SK-MEL-5 (cell line): ENCODE measurements around the gene MUC20. TPM values are rescaled to one million over a fixed set of nuclear protein-coding genes. Genes with fewer than 3 reads are reported as not detected.
"Not testable (repeated sequence)": the region's sequence is repeated elsewhere in the genome, so short reads cannot be mapped to it uniquely, and the experiment has no call there.

Experiments
- DNase-seq: peaks from one replicate; pipeline ENCODE4 v3.0.0-alpha.2; 2016; ENCODE audit warnings: low read depth, low spot score
- in situ Hi-C: cut with HindIII; loops from 2 replicates; pipeline ENCODE4 v1.10.0; 2016; ENCODE audit warnings: low sequenced_read_pairs, high pct_unique_total_duplicates, low pct_unique_long_range_greater_than_20kb
- polyA plus RNA-seq, 2 experiments: library from polyadenylated mRNA; depleted of rRNA; stranded (reverse); fragments of >200 nt; gene quantifications; 2 replicates each; pipeline ENCODE4 v1.2.3, GENCODE V29; 2015
- total RNA-seq: library from RNA; depleted of rRNA; stranded (reverse); fragments of >200 nt; shearing (Covaris generic); gene quantifications from 2 replicates; pipeline ENCODE4 v1.2.3, GENCODE V29; 2014; rRNA removed

The MUC20 gene, protein sequence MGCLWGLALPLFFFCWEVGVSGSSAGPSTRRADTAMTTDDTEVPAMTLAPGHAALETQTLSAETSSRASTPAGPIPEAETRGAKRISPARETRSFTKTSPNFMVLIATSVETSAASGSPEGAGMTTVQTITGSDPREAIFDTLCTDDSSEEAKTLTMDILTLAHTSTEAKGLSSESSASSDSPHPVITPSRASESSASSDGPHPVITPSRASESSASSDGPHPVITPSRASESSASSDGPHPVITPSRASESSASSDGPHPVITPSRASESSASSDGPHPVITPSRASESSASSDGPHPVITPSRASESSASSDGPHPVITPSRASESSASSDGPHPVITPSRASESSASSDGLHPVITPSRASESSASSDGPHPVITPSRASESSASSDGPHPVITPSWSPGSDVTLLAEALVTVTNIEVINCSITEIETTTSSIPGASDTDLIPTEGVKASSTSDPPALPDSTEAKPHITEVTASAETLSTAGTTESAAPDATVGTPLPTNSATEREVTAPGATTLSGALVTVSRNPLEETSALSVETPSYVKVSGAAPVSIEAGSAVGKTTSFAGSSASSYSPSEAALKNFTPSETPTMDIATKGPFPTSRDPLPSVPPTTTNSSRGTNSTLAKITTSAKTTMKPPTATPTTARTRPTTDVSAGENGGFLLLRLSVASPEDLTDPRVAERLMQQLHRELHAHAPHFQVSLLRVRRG
- total RNA-seq, result not detected in 2 replicates
- polyA plus RNA-seq (2015; cell fraction: cytosol; rRNA removed), result 0.11 and 0.44 TPM in 2 replicates
- 0.53 and 1.3 TPM in 2 replicates for polyA plus RNA-seq (2015; cell fraction: nucleus; rRNA removed)

DNA sequence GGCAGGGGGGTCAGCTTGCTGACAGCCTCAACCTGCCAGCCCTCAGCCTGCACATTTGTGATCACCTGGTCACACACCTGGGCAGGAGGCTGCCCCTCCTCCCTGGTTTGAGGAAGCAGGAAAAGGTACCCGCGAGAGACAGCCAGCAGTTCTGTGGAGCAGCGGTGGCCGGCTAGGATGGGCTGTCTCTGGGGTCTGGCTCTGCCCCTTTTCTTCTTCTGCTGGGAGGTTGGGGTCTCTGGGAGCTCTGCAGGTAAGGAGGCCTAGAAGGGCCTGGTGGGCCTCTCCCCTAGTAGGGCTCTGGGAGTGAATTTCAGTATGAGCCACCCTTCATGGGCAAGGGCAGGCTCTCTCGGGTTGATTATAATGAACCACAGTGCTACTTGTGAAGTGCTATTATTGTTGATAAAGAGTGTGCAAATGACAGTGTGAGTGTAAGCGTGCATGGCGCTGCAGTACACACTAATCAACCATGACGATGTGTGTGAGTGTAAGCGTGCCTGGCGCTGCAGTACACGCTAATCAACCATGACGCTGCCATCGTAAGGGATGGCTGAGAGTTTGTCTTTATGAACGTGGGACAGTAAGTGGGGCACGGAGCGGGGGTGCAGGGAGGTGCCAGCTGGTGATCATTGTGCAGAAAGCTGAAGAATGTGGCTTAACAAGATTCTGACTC lies at the start of gene MUC20:
Gene MUC20 (plus strand): TSS at position 148 of the 676 bp plus-strand sequence. CDS start 30 bp downstream, at position 178.
- DNase-seq, result not testable (repeated sequence)

DNA sequence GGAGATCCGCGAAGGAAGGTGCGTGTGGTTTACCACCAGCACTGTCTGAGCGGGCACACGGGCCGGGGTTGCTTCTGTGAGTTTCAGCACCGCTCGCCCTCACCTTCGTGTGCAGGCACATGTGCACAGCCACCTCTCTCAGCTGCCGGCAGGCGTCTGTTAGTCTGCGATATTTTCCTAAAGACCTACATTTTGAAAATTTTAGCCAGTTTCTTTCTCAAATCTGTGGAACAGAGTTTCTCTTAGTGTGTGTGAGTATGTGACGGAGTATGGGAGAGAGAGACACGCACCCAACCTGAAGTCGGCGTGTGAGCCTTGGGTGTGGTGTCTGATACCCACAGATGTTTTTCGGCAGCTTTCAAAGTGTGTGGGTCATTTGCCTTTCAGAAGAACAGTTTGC lies 49.5 kb upstream of the MUC20 start:
- in situ Hi-C loops, DNase-seq: not testable (repeated sequence)

More for the DNA sequence above, at the start of gene MUC20:
- in situ Hi-C loops, result not testable (repeated sequence)

DNA sequence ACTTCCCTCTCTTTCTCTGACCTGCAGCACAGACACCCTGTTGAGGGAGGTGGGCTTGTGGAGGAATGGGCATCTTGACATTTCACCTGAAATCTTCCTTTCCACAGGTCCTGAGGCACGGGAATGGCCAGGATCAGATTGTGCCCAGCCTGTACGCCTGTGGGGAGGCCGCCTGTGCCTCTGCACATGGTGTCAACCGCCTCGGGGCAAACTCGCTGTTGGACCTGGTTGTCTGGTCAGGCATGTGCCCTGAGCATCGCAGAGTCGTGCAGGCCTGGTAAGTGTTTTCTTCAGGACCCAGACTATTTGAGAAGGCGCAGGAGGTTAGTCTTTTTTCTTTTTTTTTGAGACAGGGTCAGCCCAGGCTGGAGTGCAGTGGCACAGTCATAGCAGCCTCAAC lies 47.1 kb upstream of the MUC20 start:
- DNase-seq, in situ Hi-C loops: not testable (repeated sequence)

DNA sequence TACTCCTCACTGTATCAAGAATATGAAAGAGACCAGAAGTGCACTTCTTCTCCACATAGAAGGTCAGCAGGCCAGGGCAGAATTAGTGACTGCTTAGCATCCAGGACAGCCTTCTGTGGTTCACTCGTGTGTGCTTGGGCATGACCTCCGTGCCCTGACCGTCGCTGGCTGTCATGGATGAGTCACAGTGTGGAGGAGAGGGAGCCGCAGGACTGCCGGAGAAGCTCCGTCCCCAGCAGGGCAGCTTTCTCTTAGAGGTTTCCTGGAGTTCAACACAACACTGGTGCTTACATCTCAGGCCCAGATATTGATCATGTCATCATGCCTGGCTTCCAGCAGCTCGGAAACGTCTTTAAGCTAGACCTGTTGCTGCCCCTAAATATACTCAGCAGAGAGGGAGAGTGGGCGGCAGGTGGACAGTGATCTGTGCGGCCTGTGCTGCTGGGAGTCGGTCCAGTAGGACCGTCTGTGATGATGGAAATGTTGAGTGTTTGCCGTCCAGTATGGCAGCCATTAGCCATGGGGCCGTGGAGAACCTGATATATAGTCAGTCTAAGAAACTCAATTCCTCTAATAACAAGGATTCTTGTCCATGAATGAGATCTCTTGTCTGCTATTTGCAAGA lies 42.3 kb upstream of the MUC20 start:
- DNase-seq, result not testable (repeated sequence)

DNA sequence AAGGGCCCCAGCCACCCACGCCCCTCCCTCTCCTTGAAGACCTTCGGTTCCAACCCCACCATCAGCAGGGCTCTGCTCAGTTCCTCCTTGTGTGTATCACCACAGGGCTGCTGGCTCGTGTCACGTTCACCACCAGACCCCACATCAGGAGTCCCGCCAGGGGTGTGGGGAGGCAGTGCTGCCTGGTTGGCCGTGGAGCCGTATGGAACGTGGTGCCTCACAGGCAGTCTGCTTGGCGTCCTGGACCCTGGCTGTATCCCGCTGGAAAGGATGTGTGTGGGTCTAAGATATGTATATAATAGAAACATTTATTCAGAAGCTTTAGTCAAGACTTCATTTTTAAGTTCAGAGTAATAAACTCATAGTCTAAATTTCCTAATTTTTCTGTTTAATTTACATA lies 40.1 kb upstream of the MUC20 start:
- DNase-seq, in situ Hi-C loops: not testable (repeated sequence)

More for the DNA sequence above, 42.3 kb upstream of the MUC20 start:
- in situ Hi-C loops, result not testable (repeated sequence)

DNA sequence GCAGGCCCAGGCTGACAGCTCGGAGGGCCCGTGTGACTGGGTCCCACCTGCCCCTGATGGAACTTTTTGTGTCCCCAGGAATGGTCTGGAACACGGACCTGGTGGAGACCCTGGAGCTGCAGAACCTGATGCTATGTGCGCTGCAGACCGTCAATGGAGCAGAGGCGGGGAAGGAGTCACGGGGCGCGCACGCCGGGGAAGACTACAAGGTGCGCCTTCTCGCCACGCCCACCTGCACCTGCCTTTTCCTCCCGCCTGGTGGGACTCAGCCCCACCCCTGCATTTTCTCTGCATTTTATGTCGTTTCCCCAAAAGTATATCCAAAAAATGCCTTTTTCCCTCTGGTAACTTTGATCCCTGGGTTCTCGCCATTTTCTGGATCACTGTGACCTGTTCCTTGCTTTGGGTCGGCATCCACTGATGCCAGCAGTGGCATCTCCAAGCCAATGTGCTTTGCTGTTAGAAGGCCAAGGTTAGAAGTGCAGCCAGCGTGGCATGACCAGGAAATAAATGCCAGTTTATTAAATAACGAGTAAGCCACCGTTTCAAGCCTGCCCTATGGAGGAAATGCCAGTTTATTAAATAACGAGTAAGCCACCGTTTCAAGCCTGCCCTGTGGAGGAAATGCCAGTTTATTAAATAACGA lies 39.2 kb upstream of the MUC20 start:
- DNase-seq, in situ Hi-C loops: not testable (repeated sequence)

DNA sequence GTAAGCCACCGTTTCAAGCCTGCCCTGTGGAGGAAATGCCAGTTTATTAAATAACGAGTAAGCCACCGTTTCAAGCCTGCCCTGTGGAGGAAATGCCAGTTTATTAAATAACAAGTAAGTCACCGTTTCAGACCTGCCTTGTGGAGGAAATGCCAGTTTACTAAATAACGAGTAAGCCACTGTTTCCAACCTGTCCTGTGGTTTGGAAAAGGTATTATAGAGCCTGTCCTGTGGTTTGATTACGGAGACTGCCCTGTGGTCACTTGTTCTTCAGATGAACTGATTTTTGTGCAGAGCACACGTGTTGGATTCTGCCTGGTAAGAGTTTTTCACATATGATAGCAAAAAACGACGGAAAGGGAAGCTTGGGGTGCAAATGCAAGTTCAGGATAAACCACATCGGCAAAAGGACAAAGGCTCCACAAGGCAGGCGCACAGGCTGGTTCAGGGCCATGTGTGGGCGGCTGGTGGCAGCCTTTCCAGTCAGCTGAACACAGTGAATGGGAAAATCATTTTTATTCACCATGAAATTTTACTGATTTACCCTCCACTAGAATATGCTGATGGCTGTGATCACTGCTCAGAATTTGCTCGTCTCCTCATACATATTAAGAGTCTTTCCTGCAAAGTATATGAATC lies 38.6 kb upstream of the MUC20 start:
- DNase-seq, in situ Hi-C loops: not testable (repeated sequence)

DNA sequence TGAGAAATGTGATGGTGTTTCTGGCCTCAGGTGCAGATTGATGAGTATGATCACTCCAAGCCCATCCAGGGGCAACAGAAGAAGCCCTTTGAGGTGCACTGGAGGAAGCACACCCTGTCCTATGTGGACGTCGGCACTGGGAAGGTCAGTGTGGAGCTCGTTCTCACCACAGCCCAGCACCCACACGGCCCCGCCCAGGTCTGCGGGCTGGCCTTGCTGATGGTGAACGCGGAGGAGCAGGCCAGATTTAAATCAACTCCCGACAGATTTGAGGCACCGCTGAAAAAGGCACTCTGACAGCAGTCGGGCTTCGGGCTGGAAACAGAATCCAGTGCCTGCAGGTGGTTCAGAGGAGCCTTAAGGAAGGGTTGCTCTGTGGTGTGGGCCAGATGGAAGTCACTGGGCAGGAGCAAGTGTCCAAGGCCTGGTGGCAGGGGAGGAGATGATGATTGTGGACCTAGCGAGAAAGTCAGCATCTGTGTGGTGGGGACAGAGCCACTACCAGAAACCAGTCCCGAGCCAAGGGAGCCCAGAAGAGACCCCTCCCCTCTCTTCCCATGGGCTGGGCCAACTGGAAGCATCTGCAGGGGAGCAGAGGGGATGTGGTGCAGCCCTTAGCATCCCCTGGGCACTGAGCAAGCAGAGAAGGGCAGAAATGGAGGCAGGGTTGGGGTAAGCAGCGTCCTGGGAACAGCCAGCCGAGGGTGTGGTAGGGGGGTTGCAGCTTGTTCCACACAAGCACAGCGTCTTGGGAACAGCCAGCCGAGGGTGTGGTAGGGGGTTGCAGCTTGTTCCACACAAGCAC lies 36.9 kb upstream of the MUC20 start:
- DNase-seq, in situ Hi-C loops: not testable (repeated sequence)

DNA sequence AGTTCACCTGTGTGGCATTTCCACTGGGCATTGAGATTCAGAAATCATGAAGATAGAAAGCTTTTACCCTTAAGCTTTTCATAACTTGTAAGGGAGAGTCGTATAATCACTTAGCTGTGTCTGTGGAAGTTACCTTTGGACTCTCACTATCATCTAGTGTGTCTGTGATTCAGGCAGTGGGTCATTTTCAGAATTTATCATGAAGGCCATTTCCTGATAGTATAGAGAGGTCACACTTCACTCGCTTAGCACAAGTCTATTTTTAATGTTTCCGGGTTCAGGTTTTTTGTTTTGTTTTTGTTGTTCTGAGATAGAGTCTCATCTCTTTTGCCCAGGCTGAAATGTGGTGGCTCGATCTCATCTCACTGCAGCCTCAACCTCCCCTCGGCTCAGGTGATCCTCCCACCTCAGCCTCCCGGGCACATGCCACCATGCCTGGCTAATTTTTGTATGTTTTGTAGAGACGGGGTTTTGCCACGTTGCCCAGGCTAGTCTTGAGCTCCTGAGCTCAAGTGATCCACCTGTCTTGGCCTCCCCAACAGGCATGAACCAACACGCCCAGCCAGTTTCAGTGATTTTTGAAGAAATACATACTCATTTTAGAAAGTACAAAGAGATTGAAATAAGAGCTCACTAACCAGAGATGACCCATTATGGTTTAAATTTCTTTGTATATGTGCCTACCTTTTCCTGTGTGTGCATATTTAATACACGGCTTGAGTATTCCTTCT lies 36.1 kb upstream of the MUC20 start:
- DNase-seq, in situ Hi-C loops: not testable (repeated sequence)

DNA sequence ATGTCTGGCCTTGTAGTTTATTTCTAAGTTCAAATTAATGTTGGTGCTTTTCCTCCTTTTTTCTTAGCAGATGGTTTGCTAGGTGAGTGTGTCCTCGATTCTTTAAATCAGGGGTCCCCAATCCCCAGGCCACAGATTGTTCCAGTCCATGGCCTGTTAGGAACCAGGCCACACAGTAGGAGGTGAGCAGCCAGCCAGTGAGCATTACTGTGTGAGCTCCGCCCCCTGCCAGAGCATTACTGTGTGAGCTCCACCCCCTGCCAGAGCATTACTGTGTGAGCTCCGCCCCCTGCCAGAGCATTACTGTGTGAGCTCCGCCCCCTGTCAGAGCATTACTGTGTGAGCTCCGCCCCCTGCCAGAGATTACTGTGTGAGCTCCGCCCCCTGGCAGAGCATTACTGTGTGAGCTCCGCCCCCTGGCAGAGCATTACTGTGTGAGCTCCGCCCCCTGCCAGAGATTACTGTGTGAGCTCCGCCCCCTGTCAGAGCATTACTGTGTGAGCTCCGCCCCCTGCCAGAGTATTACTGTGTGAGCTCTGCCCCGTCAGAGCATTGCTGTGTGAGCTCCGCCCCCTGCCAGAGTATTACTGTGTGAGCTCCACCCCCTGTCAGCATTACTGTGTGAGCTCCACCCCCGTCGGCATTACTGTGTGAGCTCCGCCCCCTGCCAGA lies 34.1 kb upstream of the MUC20 start:
- in situ Hi-C loops, result not testable (repeated sequence)

DNA sequence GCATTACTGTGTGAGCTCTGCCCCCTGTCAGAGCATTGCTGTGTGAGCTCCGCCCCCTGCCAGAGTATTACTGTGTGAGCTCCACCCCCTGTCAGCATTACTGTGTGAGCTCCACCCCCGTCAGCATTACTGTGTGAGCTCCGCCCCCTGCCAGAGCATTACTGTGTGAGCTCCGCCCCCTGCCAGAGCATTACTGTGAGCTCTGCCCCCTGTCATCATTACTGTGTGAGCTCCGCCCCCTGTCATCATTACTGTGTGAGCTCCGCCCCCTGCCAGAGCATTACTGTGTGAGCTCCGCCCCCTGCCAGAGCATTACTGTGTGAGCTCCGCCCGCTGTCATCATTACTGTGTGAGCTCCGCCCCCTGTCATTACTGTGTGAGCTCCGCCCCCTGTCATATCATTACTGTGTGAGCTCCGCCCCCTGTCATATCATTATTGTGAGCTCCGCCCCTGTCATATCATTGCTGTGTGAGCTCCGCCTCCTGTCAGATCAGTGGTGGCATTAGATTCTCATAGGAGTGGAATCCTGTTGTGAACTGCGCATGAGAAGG lies 33.5 kb upstream of the MUC20 start:
- in situ Hi-C loops, result not testable (repeated sequence)

More for the DNA sequence above, 34.1 kb upstream of the MUC20 start:
- DNase-seq, result not testable (repeated sequence)

DNA sequence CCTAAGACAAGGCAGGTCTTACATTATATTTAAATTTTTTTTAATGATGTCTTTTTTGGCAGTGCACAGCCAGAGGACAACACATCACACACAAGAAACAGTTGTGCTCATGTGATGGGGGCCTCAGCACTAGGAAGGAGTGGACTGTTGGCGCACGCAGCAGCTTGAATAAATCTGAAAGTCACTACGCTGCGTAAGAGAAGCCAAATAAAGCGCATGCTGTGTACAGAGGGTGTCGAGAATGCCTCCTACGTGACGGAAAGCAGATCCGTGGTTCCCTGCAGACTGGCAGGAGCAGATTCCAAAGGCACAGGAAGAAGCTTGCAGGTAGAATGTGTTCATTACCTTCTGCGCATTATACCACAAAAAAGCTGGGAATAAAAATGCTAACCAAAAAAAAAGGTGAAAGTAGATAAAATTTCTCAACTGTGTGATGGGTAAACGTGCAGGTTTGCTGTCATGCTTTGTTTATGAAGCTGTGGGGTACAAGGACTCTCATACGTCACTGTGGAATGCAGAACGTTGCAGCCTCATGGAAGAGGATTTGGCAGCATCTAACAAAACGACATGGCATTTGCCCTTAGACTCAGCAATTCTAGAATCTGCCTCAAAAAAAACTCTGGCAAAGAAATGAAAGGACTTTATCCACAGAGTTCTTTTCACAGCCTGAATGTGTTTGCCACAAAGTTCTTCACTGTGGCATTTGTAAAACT lies 32.2 kb upstream of the MUC20 start:
- DNase-seq, in situ Hi-C loops: not testable (repeated sequence)

More for the DNA sequence above, 33.5 kb upstream of the MUC20 start:
- peak; percentile 86 for DNase-seq

DNA sequence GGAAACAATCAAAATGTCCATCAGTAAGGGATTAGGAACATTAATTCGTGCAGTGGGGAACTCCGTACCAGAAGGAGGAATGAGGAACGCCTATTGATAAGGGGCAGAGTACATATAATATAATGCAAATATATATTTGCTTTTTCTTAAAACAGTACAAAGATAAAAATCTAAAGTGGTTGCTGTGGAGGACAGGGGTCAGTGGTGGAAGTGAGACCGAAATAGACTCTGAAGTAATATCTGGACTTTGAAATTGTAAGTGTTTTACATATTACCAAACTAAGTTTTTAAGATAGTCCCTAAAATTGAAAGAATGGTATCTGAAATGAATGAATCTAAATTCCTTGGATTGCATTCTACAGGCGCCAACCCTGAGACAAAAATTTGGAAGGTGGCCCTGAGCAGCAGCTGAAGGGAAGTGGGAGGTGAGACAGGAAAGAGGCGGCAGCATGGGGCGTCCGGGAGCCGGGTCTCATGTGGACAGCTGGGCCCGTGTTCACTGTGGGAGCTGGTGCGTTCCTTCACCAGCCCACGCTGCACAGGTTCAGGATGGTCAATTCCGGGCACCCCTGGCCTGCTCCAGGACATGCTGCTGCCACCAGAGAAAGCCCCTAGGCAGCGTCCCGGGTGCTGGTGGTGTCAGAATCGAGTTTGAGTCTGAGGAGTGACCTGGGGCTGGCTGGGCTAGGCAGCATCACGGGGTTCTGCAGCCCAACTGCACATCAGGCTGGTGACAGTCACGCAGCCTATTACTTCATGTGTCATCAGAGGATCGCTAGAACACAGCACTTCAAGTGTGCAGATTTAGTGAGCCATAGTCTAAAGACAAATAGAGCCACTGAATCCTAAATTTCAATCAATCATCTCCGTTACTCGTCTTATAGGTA lies 31.4 kb upstream of the MUC20 start:
- in situ Hi-C loops, DNase-seq: not testable (repeated sequence)
